AG04450 (cell line): ENCODE data around the gene TMPRSS9. TPM values are rescaled to one million over a fixed set of nuclear protein-coding genes. Genes with fewer than 3 reads are reported as not detected.

ENCODE experiments used
- CTCF ChIA-PET: fragments of 300-600, 350-600 bp; formaldehyde crosslinking; extraction: SDS; loops from one replicate; lab custom pipeline; 2022; ENCODE audit warnings: antibody characterized with exemption, inconsistent platforms; lab: Charles Lee
- POLR2A ChIA-PET: fragments of 350-600 bp; formaldehyde crosslinking; extraction: SDS; loops from one replicate; lab custom pipeline; 2021; ENCODE audit warnings: antibody characterized with exemption, inconsistent platforms; lab: Yijun Ruan, JAX
- DNase-seq: peaks from one replicate; pipeline ENCODE4 v3.0.0-alpha.2; 2011; ENCODE audit warnings: low read depth, low spot score
- H3K27ac ChIP-seq: one replicate; pipeline ENCODE4 v1.5.1; 2012; ENCODE audit warnings: low read depth, low read length, control low read depth
- H3K27me3 ChIP-seq: one replicate; pipeline ENCODE4 v1.6.0; 2012; ENCODE audit warnings: low read length; ENCODE audit not compliant: control insufficient read depth, insufficient read depth
- H3K4me3 ChIP-seq: 2 replicates; pipeline ENCODE4 v1.5.1; 2011; ENCODE audit warnings: mild to moderate bottlenecking, low read depth, low read length, control low read depth
- H3K9me3 ChIP-seq: 2 replicates; pipeline ENCODE4 v1.5.1; 2012; ENCODE audit warnings: low read length; ENCODE audit not compliant: control insufficient read depth, insufficient read depth
- CTCF ChIP-seq: IDR thresholded peaks from 2 replicates; pipeline ENCODE4 v1.5.1; 2011; ENCODE audit warnings: low read depth, low read length, control low read depth, inconsistent platforms
- polyA plus RNA-seq: library from polyadenylated mRNA; depleted of rRNA; stranded (reverse); fragments of >200 nt; gene quantifications from 2 replicates; pipeline ENCODE4 v1.2.3, GENCODE V29; 2011

TMPRSS9 gene
- polyA plus RNA-seq, 1 experiment, result not detected

- no peak for DNase-seq
- Histone ChIP-seq H3K4me3 (no peak overlapping the region), H3K9me3 (no peaks in the 10 kb centered on the region; the same call in 1 of the 2 replicates), H3K27ac (no peak overlapping the region), H3K27me3 (no peaks in the 10 kb centered on the region)
- CTCF ChIA-PET, result no interaction called here
- POLR2A ChIA-PET, result no interaction called here
- TF ChIP-seq CTCF, result no peak
Measured at GRCh38 chr19:2420490-2420889, 60.4 kb downstream of the TMPRSS9 start.

- Histone ChIP-seq H3K27me3 (no peaks in the 10 kb centered on the region), H3K4me3 (no peak overlapping the region), H3K27ac (no peak overlapping the region), H3K9me3 (no peaks in the 10 kb centered on the region; the same call in 1 of the 2 replicates)
- POLR2A ChIA-PET, result interaction anchor here (0.5 kb wide), 1 partner anchor 41 kb away, joined by 3 read pairs; no protein-coding TSS in a partner anchor
- DNase-seq, result no peak
- TF ChIP-seq CTCF, result no peak
- CTCF ChIA-PET, result no interaction called here
Measured at GRCh38 chr19:2421581-2422306, 61.7 kb downstream of the TMPRSS9 start.

DNA sequence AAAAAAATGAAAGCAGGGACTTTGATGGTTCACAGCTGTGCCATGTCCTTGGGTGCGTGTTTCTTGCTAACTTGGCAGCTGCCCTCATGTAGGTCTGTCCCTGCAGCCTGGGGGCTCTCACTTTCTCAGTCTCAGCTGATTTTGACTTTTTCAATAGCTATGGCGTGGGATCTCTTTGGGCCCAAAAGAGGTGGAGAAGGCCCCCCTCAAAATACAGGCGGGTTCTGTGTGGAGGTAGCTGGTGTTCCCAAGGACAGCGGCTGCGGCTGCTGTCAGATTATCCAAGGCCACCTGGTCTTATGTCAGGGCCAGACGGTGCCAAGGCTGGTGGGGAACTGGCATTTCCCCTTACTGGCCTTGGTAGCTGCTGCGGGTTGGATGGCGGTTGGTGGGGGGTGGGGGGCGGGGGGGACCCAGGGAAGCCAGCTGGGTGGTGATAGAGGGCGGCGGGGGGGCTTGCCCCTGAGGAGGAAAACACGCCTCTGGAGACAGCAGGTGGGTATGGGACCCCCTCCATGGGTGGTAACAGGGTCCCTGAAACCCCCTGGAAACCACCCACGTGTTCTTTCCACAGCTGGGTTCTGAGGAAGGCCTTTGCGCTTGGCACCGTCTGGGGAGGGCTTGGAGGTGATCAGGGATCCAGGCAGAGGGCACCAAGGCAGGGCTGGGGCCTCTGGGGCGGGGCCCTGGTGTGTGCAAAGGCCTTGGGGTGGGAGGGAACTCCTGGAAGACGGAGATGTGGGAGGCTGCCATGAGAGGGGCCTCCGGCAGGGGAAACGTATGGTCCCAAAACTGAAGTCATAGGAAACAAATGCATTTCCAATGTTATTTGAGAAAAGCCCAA, 63.2 kb downstream of the TMPRSS9 start:
- POLR2A ChIA-PET, result interaction anchor here (0.6 to 1.7 kb wide), 3 partner anchors 8 to 189 kb away, joined by 3 to 6 read pairs (median 3); partner anchors contain the start of gene GADD45B
- Histone ChIP-seq H3K27me3 (no peaks in the 10 kb centered on the region), H3K9me3 (no peaks in the 10 kb centered on the region; the same call in 1 of the 2 replicates), H3K27ac (no peak overlapping the region), H3K4me3 (no peak overlapping the region)
- DNase-seq, result no peak
- CTCF ChIA-PET, result no interaction called here
- no peak for TF ChIP-seq CTCF

GRCh38 chr19:2423915-2424685, 64.0 kb downstream of the TMPRSS9 start:
- Histone ChIP-seq H3K27me3 (no peaks in the 10 kb centered on the region), H3K9me3 (no peaks in the 10 kb centered on the region; the same call in 1 of the 2 replicates), H3K4me3 (no peak overlapping the region), H3K27ac (no peak overlapping the region)
- no peak for DNase-seq
- no peak for TF ChIP-seq CTCF
- ChIA-PET POLR2A (interaction anchor here (0.7 to 1.7 kb wide), 3 partner anchors 16 to 52 kb away, joined by 5 to 6 read pairs (median 6); partner anchors contain the start of gene GADD45B), CTCF (no interaction called here)
